Panc1 (cell line): Measurements from ENCODE around the gene C19orf47. TPM values are rescaled to one million over a fixed set of nuclear protein-coding genes. Genes with fewer than 3 reads are reported as not detected.
"Not testable (repeated sequence)": the region's sequence is repeated elsewhere in the genome, so short reads cannot be mapped to it uniquely, and the experiment has no call there.

Experiments
- ATAC-seq: fragments of 200-7000 bp; cut with Tn5 transposase; 2 replicates; pipeline ENCODE4 v1.9.1; 2020; ENCODE audit warnings: mild to moderate bottlenecking, moderate library complexity
- BruUV-seq: library from RNA; stranded (reverse); fragments of 400-500 nt; replicated peaks from 2 replicates; lab custom pipeline; 2021; lab: Mats Ljungman, UMichigan
- CTCF ChIA-PET: fragments of 300-600 bp; sonication (Branson Sonifier 250); formaldehyde crosslinking; loops from one replicate; lab custom pipeline; 2022; ENCODE audit warnings: antibody characterized with exemption; lab: Charles Lee
- POLR2A ChIA-PET: fragments of 300-600 bp; sonication (Branson Sonifier 250); formaldehyde crosslinking; loops from one replicate; lab custom pipeline; 2022; ENCODE audit warnings: antibody characterized with exemption; lab: Charles Lee
- DNase-seq: peaks from one replicate; pipeline ENCODE4 v3.0.0-alpha.2; 2010; ENCODE audit warnings: low read depth, low spot score
- H3K27ac ChIP-seq: 2 replicates; pipeline ENCODE4 v1.5.1; 2011; ENCODE audit warnings: mild to moderate bottlenecking, low read length, inconsistent platforms
- H3K27me3 ChIP-seq: fragments of 200-500 bp; sonication (Bioruptor generic); 2 replicates; pipeline ENCODE4 v1.6.0; 2014; ENCODE audit warnings: low read length, inconsistent platforms; ENCODE audit not compliant: control insufficient read depth, insufficient read depth
- H3K36me3 ChIP-seq: fragments of 200-500 bp; sonication (Bioruptor generic); 2 replicates; pipeline ENCODE4 v1.5.1; 2014; ENCODE audit warnings: inconsistent platforms, mild to moderate bottlenecking, low read length, moderate library complexity; ENCODE audit not compliant: control insufficient read depth, insufficient read depth
- H3K4me1 ChIP-seq: 2 replicates; pipeline ENCODE4 v1.5.1; 2011; ENCODE audit warnings: inconsistent platforms, mild to moderate bottlenecking, low read length, moderate library complexity; ENCODE audit not compliant: control insufficient read depth, insufficient read depth
- H3K4me3 ChIP-seq, 2 experiments: 2 replicates each; pipeline ENCODE4 v1.5.1; 2011 to 2012; ENCODE audit warnings: low read depth in 2 of 2, low read length in 2 of 2, mild to moderate bottlenecking in 2 of 2, inconsistent platforms in 1 of 2, moderate library complexity in 1 of 2
- H3K9me3 ChIP-seq: fragments of 200-500 bp; sonication (Bioruptor generic); 2 replicates; pipeline ENCODE4 v1.5.1; 2014; ENCODE audit warnings: low read depth, mild to moderate bottlenecking, inconsistent platforms, low read length, moderate library complexity; ENCODE audit not compliant: control insufficient read depth, insufficient read depth
- CTCF ChIP-seq: fragments of 450-650 bp; IDR thresholded peaks from 2 replicates; pipeline ENCODE4 v1.5.1; 2017; ENCODE audit warnings: mild to moderate bottlenecking
- POLR2AphosphoS5 ChIP-seq: IDR thresholded peaks from 2 replicates; pipeline ENCODE4 v1.6.1; 2012; ENCODE audit warnings: mild to moderate bottlenecking, low read depth, low read length, moderate library complexity
- REST ChIP-seq, 2 experiments: IDR thresholded peaks; 2 replicates each; pipeline ENCODE4 v1.6.1; 2011 to 2012; ENCODE audit warnings: low read depth in 2 of 2, control low read depth in 1 of 2, low read length in 1 of 2, mild to moderate bottlenecking in 1 of 2, moderate library complexity in 1 of 2; ENCODE audit not compliant: insufficient read depth in 1 of 2
- SIN3A ChIP-seq: IDR thresholded peaks from 2 replicates; pipeline ENCODE4 v1.6.1; 2012; ENCODE audit warnings: low read depth, mild to moderate bottlenecking, low read length, moderate library complexity, borderline replicate concordance; ENCODE audit not compliant: insufficient read depth
- TCF7L2 ChIP-seq: IDR thresholded peaks from 2 replicates; pipeline ENCODE4 v1.6.1; 2011; ENCODE audit warnings: mild to moderate bottlenecking, low read depth, low read length, inconsistent platforms
- in situ Hi-C: cut with HindIII; loops from 2 replicates; pipeline ENCODE4 v1.10.0; 2016; ENCODE audit warnings: low sequenced_read_pairs, low pct_unique_long_range_greater_than_20kb
- intact Hi-C: fragments of 100-400 bp; cut with micrococcal nuclease; formaldehyde crosslinking; loops from one replicate; pipeline ENCODE4 v1.10.0; 2022; ENCODE audit not compliant: unreplicated experiment
- total RNA-seq: library from RNA; stranded (reverse); gene quantifications from one replicate; pipeline ENCODE4 v1.2.1, GENCODE V29; 2021; ENCODE audit not compliant: unreplicated experiment

C19orf47 gene
- total RNA-seq, 1 experiment from 2014 or later: 29.0 TPM

DNA sequence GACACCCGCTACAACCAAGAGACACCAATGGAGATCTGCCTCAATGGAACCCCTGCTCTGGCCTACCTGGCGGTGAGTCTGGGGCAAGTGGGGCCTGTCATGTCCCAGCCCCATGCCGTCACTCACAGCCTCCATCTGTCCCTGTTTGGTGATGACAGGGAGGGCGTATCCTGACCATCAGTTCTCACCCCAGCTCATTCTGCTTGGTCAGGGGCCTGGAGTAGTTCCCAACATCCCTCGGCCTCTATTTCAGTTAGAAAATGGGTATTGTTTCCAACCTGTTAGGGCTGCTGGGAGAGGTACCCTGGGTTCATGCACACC, 23.6 kb upstream of the C19orf47 start:
- H3K9me3 ChIP-seq: no peaks in the 10 kb centered on the region
- ATAC-seq (no peak), DNase-seq (no peak)
- no TSS peak for BruUV-seq
- H3K27me3 ChIP-seq: no peaks in the 10 kb centered on the region
- ChIA-PET CTCF (no interaction called here), POLR2A (no interaction called here)
- no peak for TF ChIP-seq TCF7L2
- no peak for TF ChIP-seq POLR2AphosphoS5
- no peak for TF ChIP-seq REST (IDR thresholded peaks at IDR 0.05; ENCODE audit: insufficient read depth in 1 of 2, low read depth in 2 of 2, low read length in 1 of 2)
- TF ChIP-seq CTCF: no peak
- no peak for TF ChIP-seq SIN3A
- no peaks in the 10 kb centered on the region for H3K36me3 ChIP-seq
- in situ Hi-C loops (no loop called here), intact Hi-C loops (no loop called here)
- H3K4me1 ChIP-seq: no peaks in the 10 kb centered on the region
- no peak overlapping the region for H3K27ac ChIP-seq
- no peak overlapping the region for H3K4me3 ChIP-seq

DNA sequence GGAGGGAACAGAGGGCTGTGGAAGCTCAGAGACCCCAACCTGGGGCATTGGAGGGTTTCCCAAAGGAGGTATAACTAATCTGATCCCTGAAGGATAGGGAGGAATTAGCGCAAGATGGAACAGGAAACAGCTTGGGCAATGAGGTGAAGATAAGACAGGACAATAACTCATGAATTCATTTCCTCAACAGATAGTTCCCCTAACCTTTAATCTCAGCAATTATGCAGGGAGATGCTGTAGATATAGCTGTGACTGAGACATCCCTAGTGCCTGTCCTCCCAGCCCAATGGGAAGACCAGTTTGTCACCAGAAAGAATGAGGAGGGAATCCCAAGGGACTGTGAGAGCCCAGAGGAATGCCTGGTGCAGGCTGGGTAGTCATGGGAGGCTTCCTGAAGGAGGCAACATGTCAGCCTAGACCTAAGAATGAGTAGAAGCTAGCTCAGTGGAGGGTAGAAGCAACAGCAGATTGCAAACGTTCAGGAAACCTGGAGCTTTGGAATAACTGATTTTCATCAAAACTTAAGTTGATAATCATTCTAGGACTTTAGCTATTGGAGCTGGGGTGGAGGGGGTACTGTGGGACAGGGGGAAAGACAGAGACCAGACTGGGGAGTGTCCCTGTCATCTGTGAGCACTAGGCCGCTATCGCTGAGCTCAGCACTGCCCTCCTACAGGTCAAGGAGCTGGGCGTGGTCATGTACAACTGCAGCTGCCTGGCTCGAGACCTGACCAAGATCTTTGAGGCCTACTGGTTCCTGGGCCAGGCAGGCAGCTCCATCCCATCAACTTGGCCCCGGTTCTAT, 23.0 kb upstream of the C19orf47 start:
- ChIA-PET CTCF (no interaction called here), POLR2A (no interaction called here)
- Histone ChIP-seq H3K27me3 (no peaks in the 10 kb centered on the region), H3K36me3 (no peaks in the 10 kb centered on the region), H3K4me3 (no peak overlapping the region), H3K4me1 (no peaks in the 10 kb centered on the region), H3K27ac (no peak overlapping the region), H3K9me3 (no peaks in the 10 kb centered on the region)
- ATAC-seq (no peak), DNase-seq (no peak)
- no peak for TF ChIP-seq TCF7L2
- TF ChIP-seq SIN3A: no peak
- TF ChIP-seq CTCF: no peak
- TF ChIP-seq REST (IDR thresholded peaks at IDR 0.05; ENCODE audit: insufficient read depth in 1 of 2, low read depth in 2 of 2, low read length in 1 of 2): no peak
- no TSS peak for BruUV-seq
- intact Hi-C loops (no loop called here), in situ Hi-C loops (no loop called here)

GRCh38 chr19:40370253-40370652, 22.1 kb upstream of the C19orf47 start:
- CTCF ChIA-PET, in situ Hi-C loops, H3K9me3 ChIP-seq, H3K36me3 ChIP-seq, H3K4me1 ChIP-seq, H3K4me3 ChIP-seq, intact Hi-C loops, ATAC-seq, POLR2A ChIA-PET, BruUV-seq, DNase-seq, H3K27ac ChIP-seq, H3K27me3 ChIP-seq: not testable (repeated sequence)
